GM18861 (cell line): Measurements from ENCODE around the gene FTSJ3.
"Not testable (repeated sequence)": the region's sequence is repeated elsewhere in the genome, so short reads cannot be mapped to it uniquely, and the experiment has no call there.

Experiments used
- ATAC-seq: cut with Tn5 transposase; IDR thresholded peaks from one replicate; pipeline ENCODE4 v1.9.1; 2021; ENCODE audit not compliant: unreplicated experiment

FTSJ3 gene

DNA sequence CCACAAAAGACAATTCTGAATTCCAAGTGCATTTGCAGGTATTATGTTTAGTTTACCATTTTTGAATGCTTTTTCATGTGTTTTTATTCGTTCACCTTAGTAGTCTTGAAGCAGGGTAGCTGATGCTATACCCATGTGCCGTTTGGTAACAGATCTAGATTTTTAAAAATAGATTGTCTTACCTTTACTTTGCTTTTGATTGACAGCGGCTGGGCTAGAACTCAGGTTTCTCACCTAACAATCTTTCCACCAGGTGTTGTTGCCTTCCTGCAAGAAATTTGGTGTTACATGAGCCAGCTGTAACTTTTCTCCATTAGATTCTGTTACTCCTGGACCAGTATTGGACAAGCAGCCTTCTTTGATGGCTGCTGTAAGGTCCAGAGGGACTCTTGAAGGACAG, 1.5 kb upstream of the FTSJ3 start:
- ATAC-seq: no peak

- ATAC-seq: no peak
These were observed 348 bp upstream of the FTSJ3 start for GRCh38 chr17:63827801-63828221.

DNA sequence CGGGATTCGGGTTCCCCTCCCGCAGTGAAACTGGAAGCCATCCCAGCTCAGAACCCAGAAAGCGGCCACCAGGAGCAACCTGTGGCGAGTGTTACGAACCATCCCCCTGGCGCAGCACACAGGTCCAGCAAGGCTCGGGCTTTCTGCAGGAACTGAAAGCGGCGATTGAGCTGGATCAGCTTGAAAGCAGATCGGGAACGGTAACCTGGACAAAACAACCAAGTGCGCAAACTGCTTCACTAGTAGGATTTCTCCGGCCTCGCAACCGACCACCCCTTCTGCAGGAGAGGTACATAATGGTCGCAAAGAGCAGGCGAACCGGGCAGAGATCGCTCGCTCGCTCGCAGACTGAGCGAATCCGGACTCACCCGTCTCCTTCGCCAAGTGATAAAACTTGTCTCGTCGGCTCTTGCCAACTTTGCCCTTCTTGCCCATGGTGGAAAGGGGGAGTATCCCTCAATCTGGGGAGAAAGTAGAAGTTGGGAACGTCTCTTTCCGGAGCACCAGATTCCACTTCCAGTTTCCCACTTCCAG, 928 bp downstream of the FTSJ3 start:
- ATAC-seq: peak; percentile 2

- no peak for ATAC-seq
These were observed 3.1 kb downstream of the FTSJ3 start for GRCh38 chr17:63824362-63824761.

DNA sequence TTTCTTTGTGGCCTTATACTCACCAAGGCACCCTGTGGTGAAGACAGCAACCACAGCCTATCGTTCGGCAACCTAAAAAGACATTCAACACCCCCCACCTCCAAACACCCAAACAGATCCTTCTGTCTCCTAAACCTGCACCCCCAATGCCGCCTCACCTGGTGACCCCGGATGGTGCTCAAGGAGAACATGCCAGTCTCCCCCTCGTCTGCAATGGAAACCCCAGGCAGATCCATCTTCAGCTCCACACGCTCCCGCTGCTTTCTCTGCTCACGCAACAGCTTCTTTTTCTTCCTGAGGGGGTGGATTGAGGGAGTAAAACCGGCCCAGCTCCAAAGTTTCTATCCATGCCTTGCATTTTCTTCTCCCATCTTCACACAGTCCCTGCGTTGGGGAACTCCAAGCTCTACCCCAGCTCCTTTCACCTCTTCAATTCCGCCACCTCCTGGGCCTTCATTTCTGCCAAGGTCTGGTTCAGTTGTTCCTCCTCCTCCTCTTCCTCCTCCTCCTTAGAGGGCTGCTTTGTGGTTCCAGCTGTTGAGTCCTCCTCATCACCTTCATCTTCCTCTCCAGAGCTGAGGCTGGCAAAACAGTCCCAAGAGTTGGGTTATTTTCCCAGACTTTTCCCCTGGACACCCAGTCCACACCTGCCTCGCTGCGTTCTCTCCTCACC, 3.7 kb downstream of the FTSJ3 start:
- no peak for ATAC-seq

- no peak for ATAC-seq
These were observed 4.9 kb downstream of the FTSJ3 start for GRCh38 chr17:63822537-63822936.

DNA sequence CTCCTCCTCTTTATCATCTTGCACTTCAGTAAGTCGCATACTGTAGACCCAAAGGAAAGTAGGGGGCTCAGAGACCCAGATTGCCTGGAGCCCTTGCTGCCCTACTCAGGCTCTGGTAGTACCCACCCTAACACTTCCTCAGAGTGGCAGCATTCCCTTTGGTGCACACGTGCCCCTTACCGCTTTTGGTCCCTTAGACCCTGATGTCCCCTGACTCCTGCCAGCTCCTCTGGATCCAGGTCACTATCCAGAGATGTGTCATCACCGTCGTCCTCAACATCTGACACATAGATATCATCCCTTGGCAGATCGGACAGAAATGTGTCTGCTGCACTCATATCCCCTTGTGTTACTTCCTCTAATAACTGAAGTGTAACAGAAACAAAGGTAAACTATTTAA, 5.7 kb downstream of the FTSJ3 start:
- no peak for ATAC-seq

DNA sequence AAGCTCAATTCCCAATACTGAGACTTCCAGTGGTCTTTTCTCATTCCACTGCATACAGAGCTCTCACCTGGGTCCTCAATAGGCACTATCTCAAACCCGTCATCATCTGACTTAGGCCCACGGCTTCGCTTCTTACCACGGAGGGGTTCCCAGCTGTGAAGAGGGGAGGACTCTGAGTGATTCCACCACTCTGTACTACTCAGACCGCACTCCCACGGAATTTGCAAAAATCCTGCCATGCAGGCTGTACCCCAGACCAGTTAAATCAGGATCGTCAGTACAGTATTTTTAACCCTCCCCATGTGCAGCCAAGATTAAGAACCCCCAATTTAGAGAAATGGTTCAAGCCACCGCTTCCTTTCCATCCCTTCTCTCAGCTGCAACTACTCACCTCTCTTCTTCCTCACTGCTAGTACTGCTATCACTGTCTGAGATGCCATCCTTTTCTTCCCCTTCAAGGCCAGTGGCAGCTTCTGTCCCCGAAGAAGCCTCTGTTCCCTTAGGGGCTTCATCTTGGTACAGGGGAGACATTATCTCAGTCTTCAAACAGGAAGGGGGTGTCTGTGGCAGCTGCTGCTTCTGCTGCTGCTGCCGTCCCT, 6.4 kb downstream of the FTSJ3 start:
- no peak for ATAC-seq

GRCh38 chr17:63819585-63820537, 7.6 kb downstream of the FTSJ3 start:
- no peak for ATAC-seq

GRCh38 chr17:63819131-63819530, 8.3 kb downstream of the FTSJ3 start:
- ATAC-seq: no peak

DNA sequence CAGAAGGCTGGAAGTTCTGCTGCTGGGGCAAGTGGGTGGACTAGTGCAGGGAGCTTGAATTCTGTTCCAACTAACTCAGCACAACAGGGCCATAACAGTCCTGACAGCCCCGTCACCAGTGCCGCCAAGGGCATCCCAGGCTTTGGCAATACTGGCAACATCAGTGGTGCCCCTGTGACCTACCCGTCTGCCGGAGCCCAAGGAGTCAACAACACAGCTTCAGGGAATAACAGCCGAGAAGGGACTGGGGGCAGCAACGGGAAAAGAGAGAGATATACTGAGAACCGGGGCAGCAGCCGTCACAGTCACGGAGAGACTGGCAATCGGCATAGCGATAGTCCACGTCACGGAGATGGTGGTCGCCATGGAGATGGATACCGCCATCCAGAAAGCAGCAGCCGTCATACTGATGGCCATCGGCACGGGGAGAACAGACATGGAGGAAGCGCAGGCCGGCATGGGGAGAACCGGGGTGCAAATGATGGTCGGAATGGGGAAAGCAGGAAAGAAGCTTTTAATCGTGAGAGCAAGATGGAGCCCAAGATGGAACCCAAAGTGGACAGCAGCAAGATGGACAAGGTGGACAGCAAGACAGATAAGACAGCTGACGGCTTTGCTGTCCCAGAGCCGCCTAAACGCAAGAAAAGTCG, 9.6 kb downstream of the FTSJ3 start:
- no peak for ATAC-seq

DNA sequence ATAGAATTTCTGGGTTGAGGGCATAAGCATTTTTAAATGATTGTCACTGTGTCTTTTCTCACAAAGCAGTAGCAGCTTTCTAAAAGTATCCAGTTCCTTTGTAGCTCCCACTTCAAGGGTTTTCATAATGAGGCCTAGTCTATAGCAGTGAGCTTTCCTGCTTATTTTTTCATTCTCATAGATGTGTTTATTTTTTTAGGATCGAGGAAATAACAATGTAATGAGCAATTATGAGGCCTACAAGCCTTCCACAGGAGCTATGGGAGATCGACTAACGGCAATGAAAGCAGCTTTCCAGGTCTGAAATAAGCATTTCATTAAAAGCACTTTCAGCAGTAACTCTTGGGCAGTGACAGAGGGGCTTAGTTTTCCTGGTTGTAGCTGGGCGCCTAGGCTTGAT, 10.8 kb downstream of the FTSJ3 start:
- ATAC-seq: no peak

- ATAC-seq: no peak
These were observed 11.3 kb downstream of the FTSJ3 start for GRCh38 chr17:63816123-63816522.

DNA sequence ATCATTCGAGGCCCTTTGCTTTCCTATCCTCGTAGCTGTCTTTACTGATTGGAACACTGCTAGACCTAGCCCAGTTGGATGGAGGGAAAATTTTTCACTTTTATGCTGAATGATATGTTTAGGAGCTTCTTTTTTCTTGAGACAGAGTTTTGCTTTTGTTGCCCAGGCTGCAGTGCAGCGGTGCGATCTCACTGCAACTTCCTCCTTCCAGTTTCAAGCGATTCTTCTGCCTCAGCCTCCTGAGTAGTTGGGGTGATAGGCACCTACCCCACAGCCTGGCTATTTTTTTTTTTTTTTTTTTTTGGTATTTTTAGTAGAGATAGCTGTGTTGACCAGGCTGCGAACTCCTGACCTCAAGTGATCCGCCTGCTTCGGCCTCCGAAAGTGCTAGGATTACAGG, 17.5 kb downstream of the FTSJ3 start:
- ATAC-seq: no peak

DNA sequence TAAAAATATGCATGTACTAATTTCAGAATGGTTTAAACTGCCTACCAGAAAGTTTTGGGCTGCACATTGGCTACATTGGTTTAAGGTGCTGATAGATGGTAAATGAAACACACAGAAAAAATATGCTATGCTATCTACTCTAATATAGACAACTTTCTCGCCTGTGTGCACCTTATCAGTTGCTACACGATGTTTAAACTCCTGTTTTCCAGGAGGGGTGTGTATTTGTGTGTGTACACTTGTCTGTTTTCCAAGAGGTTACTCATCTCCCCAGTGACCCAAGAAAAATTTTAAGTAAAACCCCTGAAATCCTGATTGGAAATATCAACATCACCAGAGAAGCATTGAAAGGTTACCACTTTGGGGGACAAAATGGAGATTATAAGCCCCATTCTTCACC, 21.9 kb downstream of the FTSJ3 start:
- ATAC-seq: no peak

DNA sequence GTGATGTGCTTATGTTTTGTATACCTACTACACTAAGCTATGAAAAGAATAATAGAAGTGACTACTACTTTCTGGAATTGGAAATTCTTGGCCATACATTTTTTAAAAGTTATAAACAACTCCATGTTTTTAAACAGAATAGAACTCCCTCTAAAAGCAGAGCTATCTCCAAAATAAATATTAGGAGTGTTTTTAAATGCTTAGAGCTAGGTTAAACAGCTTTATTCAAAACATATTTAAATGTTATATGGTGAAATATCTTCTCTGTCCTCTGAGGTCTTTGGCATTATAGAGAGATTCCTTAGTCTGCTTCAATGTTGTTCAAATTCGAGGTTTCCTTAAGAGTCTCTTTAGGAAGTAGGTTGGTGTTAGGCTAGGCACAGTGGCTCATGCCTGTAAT, 23.1 kb downstream of the FTSJ3 start:
- no peak for ATAC-seq

DNA sequence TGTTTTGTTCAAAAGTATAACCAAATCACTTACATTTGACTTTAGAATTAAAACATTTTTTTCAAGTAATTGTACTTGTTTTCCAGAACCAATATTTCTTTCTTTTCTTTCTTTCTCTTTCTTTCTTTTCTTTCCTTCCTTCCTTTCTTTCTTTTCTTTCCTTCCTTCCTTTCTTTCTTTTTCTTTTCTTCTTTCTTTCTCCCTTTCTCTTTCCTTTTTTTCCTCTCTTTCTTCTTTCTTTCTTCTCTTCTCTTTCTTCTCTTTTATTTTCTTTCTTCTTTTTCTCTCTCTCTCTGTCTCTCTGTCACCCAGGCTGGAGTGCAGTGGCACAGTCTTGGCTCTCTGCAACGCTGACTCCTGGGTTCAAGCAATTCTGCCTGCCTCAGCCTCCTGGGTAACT, 26.7 kb downstream of the FTSJ3 start:
- no peak for ATAC-seq

- no peak for ATAC-seq
These were observed 28.8 kb downstream of the FTSJ3 start for GRCh38 chr17:63798572-63799106.

- ATAC-seq: not testable (repeated sequence)
These were observed 31.1 kb downstream of the FTSJ3 start for GRCh38 chr17:63796375-63796774.

- ATAC-seq: no peak
These were observed 35.3 kb downstream of the FTSJ3 start for GRCh38 chr17:63792055-63792729.
